Neural progenitor cell (in vitro differentiated cells): ENCODE results near the gene CUL2.

ENCODE experiments used
- EZH2 ChIP-seq: fragments of 200-600 bp; sonication (generic); IDR thresholded peaks from 2 replicates; pipeline ENCODE4 v1.6.1; 2017; ENCODE audit warnings: antibody characterized with exemption, mild to moderate bottlenecking, moderate library complexity
- TF ChIP-seq, protein P1 (sequence below): fragments of 200-600 bp; sonication (generic); IDR thresholded peaks from 2 replicates; pipeline ENCODE4 v1.5.1; 2017; ENCODE audit warnings: antibody characterized with exemption, mild to moderate bottlenecking

DNA sequence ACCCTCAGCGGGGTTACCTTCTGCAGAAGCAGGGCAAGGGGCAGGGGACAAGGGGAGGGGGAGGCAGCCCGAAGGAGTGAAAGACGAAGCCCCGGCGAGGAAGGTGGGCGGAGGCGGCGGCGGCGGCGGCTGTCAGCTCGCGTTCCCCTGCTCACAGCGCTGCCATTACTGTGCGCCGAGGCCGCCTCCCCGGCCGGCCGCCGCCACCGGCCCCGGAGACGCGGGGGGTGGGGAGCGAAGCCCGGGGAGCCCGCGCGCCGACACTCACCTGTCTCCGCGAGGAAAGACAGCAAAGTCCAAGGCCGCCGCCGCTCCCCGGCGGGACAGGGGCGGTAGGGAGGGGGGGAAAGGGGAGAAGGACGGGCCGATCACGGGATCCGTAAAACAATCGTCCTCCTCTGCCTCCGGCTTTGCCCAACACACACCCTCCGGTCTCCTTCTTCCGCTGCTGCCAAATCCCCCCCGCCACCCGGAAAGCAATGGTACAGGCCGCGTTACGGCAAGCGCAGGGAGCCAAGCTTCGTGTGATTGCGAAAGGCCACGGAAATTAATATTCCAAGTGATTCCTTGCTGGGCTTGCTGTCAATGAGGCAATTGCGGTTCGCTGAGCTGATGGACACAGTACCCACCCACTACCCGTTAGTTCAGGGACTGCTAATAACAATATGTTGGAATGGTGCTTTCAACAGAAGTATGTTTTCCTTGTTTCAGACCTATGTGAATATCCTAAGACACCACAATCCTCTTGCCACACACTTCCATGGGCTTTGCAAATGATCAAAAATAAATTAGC, at the start of gene CUL2:
- no peak for TF ChIP-seq EZH2
- TF ChIP-seq, protein P1, sequence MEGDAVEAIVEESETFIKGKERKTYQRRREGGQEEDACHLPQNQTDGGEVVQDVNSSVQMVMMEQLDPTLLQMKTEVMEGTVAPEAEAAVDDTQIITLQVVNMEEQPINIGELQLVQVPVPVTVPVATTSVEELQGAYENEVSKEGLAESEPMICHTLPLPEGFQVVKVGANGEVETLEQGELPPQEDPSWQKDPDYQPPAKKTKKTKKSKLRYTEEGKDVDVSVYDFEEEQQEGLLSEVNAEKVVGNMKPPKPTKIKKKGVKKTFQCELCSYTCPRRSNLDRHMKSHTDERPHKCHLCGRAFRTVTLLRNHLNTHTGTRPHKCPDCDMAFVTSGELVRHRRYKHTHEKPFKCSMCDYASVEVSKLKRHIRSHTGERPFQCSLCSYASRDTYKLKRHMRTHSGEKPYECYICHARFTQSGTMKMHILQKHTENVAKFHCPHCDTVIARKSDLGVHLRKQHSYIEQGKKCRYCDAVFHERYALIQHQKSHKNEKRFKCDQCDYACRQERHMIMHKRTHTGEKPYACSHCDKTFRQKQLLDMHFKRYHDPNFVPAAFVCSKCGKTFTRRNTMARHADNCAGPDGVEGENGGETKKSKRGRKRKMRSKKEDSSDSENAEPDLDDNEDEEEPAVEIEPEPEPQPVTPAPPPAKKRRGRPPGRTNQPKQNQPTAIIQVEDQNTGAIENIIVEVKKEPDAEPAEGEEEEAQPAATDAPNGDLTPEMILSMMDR, result no peak
